HG03342 (cell line): ENCODE data around the gene ZFHX2.
"Not testable (repeated sequence)": the region's sequence is repeated elsewhere in the genome, so short reads cannot be mapped to it uniquely, and the experiment has no call there.

ENCODE experiments used
- ATAC-seq: cut with Tn5 transposase; IDR thresholded peaks from one replicate; pipeline ENCODE4 v1.9.1; 2021; ENCODE audit warnings: mild to moderate bottlenecking, moderate library complexity; ENCODE audit not compliant: unreplicated experiment

Gene ZFHX2

DNA sequence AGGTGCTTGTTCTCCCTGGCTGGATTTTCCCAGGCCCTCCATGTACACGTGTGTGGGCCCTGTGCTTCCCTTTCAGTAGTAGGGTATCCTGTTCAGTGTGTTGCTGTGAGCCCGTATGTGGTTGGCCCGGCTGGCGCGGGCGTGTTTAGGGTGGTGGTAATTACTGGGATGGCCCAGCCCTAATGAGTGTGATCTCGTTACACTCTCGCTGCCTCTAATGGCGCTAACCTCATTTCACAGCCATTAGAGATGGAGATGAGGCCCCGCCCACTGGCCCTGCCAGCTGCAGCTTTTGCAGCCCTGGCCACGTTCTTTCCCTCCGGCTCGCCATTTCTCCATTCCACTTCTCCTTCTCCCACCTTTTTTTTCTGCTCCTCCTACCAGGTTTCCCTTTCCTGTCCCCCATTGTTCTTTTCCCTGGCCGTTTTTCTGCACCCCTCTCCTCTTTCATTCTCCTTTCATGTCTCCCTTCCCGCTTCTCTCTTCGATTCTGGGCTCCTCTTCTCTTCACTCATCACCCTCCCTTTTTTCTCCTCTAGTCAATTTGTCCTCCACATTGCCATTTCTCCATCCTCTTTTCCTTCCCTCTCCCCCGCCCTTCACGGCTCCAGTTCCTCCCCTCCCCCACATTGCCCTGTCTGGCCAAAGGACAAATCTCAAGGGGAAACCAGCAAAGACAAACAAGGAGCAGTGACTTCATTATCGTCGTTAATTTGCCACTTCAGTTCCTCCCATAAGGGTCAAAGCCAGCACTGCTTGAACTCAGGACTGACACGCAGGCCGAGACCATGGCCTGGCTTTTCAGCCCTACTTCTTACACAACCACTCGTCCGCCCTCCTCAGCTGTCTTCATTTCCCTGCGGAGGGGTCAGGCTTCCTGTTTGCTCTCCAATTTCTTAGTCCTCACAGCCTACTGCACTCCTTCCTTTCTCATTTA lies 6.8 kb downstream of the ZFHX2 start:
- ATAC-seq = no peak

DNA sequence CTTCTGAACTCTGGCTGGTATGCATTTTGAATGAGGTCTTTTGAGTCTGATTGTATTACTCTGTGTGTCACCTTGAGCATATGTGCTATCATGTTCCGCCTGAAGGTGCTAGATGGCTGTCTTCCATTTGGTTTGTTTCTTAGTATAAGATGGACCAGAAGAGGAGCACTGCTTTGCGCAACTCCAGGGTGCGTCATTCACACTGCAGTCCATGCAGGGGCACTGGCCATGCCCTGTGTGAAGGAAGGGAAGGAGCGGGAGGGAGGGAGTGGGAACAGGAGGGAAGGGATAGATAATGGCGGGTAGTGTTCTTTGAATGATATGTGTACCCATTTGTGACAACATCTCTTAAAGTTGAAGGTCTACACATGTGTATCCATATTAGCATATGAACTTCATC lies 8.2 kb downstream of the ZFHX2 start:
- no peak for ATAC-seq

DNA sequence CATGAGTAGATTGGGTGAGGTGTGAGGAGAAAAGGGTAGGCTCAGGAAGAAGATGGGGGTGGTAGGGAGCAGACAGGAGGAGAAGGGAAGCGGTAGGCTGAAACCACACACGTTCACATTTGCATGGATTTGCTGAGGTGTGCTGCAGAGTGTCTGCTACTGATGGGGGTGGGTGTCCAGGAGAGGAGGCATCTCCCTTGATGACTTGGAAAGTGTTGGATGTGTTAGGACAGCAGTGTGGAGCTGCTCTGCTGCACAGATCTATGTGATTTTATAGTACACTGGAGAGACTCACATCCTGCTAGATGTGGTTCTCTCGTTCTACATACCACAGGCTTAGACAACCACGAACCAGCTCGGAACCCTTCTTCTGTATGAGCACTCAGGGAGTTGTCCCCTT lies 9.3 kb downstream of the ZFHX2 start:
- ATAC-seq = no peak

DNA sequence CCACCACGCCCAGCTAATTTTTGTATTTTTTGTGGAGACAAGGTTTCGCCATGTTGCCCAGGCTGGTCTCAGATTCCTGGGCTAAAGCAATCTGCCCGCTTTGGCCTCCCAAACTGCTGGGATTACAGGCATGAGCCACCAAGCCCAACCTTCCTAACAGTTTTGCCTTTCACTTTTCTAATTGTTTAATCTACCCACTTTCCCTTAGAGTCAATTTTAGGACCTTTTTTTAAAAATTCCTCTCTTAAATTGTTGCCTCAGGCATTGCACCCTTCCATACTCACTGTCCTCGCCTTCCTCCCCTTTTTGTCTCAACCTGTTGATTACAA lies 11.5 kb downstream of the ZFHX2 start:
- no peak for ATAC-seq

DNA sequence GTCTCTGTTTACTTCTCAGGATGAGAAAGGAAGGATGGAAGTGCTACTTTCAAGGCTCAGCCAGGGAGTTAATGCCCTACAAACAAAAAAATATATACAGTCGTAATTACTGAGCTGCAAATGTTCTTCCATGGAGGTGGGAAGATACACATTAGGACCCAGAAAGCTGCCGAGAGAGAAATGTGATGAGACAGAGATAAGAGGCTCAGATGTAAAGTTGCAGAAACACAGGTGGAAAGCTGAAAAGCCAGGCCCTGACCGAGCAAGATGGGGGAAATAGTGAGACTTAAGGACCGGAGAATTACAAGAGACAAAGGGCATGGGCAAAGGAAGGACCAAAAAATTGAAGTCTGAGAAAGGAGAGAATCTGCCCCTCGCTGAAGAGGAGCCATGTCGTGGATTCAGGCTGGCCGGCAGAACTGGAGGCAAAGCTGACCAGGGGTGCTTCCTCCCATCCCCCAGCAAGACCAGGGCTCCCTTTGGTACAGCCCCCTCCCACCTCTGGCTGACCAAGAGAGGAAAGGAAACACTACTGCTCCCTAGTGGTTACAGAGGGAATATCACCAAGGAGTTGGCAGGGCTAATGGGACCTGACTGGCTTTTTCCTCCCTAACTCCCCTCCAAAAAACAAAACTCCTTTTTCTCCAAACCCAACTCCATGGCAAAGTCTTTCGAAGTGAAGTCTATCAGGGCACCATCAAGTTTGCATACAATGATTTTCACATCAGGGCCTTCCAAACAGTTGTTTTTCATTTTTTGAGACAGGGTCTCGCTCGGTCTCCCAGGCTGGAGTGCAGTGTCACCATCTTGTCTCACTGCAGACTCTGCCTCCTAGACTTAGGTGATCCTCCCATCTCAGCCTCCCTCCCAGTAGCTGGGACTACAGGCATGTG lies 12.1 kb downstream of the ZFHX2 start:
- no peak for ATAC-seq

DNA sequence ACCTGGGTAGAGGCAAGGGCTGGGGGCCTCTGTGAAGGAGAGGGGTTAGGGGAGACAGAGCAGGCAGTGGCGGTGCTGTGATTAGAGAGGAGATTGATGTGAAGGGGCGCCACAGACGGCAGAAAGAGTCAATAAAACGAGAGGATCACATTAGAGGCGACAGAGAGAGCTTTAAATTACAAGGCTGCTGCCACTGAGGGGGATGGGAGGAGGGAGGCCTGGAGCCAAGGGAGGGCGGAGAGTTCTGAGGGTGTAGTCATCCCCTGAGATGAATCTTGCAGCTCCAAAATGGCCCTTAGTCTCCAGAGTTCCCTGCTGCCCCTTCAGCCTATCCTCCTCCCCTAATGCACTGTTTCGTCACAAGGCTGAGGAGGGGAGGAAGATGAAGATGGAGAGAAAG lies 12.8 kb downstream of the ZFHX2 start:
- ATAC-seq = no peak

DNA sequence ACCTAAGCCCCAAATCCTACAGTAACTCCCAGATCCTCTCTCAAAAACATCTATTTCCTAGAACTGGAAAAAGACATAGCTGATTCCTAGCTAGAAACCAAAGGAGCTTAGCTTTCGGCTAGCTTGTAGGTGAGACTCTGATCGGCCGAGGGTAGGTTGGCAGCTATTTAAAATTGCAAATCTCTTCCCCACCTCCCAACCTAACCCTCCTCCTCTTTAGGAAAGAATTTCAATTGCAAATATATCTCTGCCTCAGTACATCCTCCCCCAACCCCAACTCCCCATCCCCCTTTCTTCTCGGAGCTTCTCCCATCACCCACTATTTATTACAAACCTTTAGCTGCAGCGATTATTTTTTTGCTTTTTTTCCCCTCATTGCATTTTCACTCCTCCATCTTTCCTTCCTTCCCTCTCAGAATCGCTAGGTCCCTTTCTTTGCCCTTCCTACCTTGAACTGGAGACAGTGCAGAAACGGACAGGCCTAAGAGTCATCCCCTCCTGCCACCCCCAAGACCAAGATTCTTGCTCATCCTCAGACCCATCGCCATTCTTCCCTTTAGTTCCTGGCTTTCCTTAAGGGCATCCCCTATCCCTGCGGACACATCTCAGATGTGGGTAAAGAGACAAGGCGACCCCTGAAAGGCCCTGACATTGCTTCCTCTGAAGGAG lies 13.4 kb downstream of the ZFHX2 start:
- ATAC-seq = no peak

DNA sequence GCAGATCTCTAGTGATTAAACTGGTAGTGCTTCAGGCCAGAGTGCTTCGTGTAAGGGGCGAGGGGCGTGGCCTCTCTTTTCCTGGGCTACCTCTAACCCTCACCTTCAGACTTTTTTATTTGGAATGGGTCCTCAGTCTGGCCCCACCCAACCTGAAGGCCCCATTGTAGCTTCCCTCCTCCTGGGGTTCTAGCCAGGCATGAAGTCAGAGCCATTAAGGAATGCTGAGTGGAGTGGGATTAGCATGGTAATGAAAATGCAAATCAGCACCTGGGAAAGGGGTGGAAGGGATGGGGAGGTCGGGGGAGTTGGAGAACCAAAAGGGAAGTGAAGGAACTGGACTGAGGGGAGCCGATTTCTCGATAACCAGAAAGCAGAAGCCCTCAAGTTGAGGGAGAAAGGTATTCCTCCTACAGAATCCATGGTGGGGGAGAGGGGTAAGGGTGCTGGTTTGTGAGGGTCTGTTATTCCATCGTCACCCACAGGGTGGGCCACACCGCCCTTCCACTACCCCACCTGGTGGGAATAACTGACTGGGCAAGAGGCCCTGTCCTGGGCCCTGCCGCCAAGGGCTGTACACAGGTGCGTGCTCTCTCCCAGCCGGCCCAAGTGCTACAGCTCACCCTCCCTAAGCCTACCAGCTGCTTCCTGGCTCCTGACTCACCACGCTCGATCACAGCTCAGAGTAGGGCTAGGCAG lies 14.1 kb downstream of the ZFHX2 start:
- no peak for ATAC-seq

DNA sequence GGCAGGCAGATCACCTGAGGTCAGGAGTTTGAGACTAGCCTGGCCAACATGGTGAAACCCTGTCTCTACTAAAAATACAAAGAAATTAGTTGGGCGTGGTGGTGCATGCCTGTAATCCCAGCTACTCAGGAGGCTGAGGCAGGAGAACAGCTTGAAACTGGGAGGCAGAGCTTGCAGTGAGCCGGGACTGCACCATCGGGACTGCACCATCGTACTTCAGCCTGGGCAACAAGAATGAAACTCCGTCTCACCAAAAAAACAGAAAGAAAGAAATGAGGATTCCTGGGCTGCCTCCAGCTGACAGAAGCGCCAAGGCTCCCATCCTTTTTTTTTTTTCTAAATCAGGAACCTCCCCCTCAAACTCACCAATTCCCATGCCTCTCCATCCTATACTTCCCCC lies 14.7 kb downstream of the ZFHX2 start:
- ATAC-seq = not testable (repeated sequence)

DNA sequence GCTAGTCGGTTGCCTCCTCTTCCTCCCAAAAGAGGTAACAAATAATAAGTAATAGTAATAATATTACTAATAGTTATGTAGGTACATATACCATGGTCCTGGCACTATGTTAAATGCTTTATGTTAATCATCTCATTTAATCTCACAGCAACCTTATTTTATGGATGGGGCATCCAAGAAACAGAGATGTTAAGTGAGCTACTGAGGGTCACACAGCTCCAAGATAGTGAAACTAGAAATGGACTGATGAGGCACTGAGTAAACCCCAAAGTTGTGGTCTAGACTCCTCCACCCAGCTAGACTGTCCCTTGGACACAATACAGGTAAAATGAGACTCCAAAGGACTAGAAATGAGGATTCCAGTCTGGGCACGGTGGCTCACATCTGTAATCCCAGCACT lies 15.1 kb downstream of the ZFHX2 start:
- ATAC-seq = no peak

DNA sequence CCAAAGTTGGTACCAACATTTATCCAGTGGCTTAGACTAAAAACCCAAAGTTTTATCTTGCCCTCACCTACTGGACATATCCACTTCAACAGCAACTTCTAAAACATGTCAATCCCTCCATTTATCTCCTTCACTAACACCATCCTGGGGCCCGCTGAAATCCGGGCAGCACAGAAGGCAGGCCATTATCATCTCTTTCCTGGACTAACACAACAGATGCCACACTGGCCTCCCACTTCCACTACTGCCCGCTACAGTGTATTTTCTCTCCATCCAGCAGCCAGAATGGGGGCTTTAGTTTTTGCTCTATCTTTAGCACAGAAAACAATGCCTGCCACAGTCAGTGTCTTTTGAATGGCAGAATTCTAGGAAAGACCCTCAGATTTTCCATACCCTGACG lies 15.6 kb downstream of the ZFHX2 start:
- no peak for ATAC-seq

DNA sequence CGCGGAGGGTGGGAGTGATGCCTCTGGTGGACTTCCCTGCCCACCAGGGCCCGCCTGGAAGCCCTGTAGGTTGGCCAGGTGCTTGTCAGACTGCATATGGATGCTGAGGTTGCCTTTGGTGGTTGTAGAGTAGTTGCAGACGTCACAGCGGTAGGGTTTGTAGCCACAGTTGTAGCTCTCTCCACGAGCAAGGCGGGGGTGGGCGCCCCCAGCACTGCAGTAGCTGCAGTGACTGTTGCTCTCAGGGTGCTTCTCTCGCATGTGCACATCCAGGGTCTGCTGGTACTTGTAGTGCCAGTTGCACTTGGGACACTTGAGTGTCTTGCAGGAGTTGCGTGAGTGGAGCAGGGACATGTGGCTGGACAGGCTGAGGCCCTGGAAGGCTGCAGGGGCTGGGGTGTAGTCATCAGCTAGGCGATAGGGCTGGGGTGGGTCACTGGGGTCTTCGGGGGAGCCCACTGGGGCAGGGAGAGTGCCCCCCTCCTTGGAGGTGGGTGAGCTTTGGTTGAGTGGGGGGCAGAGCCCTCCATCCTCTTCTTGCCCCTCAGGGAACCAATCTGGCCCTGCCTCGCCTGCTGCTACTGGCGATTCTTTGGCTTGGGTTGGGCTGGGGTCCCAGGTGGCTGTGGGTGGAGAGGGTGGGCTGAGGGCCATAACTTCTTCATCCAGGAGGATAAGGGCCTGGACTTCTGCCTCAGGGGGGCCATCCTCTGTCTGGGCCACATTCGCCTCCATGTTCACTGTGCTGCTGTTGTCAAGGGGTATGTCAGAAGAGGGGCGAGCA lies 17.7 kb downstream of the ZFHX2 start:
- no peak for ATAC-seq

DNA sequence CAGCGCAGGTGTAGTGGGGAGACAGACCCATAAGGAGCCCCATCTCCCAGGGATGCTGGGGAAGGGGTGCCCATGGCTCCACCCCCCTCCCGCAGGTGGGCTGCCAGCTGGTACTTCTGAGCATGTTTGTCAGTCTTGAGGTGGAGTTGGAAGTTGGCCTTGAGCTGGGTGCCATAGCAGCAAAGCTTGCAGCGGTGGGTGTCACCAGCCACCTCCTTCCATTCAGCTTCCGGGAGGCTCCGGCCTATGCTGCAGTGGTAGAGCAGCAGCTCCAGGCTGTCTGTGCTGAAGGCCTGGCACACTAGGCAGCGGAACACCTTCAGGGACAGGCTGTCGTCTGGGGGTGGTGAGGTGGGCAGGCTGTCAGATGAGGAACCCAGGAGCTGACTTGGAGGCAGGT lies 18.9 kb downstream of the ZFHX2 start:
- no peak for ATAC-seq

DNA sequence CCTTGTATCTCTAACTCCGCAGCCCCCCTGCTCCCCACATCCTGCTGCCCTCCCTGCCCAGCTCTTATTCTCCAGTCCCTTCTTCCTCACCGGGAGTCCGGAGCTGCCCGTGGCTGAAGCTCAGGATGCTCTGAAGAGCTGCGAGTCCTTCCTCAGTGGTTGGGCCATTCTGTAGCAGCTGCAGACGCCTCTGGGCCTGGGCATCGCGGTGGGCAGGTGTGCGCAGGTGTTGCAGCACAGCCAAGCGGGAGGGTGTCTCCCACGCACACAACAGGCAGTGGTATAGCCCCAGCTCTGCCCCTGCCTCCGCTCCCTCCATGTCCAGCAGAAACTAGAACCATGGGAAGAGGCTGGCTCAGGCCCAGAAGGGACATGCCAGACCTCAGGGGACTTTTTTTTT lies 20.2 kb downstream of the ZFHX2 start:
- no peak for ATAC-seq

DNA sequence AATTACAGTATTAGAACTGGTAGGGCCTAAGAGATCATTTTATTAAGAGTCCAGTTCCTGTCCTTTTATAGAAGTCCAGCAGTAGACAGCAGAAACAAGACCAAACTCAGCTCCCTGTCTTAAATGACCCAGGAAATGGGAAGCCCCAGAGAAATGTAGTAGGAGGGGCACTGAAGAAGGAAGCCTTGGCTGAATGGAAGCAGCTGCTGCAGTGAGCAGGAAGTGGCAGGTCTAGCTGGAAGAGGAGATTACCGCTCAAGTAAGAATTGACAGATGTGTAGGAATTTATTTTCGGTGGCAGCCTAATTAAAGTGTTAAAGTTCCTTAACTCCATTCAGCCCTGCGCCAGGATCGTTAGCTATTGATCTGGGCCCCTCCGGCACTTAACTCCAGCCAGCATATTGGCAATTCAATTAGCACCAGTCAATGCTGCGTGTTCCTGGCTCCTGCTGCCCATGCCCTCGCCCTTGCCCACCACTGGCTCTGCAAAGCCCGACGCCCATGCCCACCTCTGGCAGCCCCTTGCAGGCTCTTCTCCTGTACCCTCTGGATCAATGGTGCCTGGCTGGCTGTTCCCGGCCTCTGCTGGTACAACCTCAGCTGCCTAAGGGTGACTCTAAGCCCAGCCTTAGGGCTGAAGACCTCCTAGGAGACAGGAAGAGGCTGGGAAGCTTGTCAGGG lies 21.1 kb downstream of the ZFHX2 start:
- no peak for ATAC-seq

DNA sequence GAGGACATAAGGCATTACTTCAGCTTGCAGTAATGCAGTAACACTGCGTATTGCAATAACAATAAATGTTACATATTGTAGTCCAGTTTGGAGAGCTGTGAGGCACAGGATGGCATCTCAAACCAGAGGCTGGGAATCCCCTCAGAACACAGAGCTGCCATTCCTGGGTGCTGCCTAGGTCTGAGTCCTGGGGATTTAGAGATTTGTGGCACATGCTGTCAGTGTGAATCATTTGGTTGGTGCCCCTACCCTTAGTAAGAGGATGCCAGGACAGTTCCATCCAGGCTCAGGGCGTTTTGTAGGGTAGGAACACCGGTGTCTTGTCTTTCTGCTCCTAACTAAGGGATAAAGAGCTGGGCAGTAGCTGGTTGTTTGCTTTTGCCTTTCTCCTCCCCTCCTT lies 22.5 kb downstream of the ZFHX2 start:
- ATAC-seq = no peak

DNA sequence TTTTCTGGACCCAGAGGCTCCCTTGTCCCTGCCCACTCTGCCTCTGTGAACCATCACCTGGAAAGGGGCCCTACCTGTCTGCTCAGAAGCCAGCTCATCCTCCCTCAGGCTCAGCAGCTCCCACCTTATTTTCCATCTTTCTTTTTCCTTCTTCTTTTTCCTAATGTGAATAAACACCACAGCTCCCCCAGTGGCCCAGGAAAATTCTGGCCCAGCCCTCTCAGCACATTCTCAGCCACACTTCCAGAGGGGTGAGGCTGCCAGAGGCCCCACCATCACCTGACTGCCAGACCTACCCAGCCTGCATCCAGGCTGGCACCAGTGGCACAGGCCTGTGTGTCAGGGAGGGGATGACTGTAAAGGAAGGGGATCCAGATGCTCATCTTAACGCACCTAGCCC lies 23.0 kb downstream of the ZFHX2 start:
- ATAC-seq = no peak

DNA sequence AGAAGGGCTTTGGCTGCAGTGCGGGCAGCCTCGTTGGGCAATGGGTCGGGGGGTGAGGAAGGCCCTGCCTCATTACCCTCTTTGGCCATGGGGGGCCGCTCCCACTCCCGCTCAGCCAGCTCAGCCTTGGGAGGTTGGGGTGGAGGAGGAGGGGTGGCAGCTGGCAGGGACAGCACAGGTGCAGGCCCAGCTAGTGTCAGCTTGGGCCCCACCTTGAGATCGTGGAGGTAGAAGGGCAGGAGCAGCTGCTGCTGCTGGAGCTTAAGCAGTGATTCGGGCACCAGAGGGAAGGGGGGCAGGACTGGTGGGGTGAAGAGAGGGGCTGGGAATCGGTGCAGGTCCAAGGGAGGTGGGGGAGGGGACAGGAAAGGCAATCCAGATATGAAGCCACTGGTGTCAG lies 26.0 kb downstream of the ZFHX2 start:
- ATAC-seq = no peak

DNA sequence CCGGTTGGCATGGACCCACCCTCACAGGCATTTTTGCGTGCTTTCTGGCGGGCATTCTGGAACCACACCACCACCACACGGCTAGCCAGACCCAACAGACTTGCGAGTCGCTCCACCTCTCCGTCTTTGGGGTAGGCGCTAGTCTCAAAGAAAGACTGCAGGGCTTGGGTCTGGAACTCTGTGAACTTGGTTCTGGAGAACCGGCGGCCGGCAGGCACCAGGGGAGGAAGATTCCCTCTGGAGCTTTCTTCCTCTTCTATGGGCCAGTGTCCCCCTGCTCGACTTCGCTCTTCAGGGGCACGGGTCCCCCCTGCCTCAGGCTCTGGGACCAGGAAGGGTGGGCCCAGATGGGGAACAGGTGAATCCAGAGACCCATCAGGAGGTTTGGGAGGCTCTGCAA lies 26.6 kb downstream of the ZFHX2 start:
- no peak for ATAC-seq
